GM19438 (cell line): ENCODE results near the gene PRPH.
"Not testable (repeated sequence)": the region's sequence is repeated elsewhere in the genome, so short reads cannot be mapped to it uniquely, and the experiment has no call there.

ENCODE experiments used
- ATAC-seq: cut with Tn5 transposase; IDR thresholded peaks from one replicate; pipeline ENCODE4 v1.9.1; 2021; ENCODE audit warnings: low read depth; ENCODE audit not compliant: unreplicated experiment

Gene PRPH

GRCh38 chr12:49331380-49332222, 36.7 kb downstream of the PRPH start:
- ATAC-seq: no peak

- ATAC-seq: no peak
These were observed 37.5 kb downstream of the PRPH start for GRCh38 chr12:49332441-49332861.

- no peak for ATAC-seq
These were observed 38.0 kb downstream of the PRPH start for GRCh38 chr12:49332891-49333371.

- ATAC-seq: not testable (repeated sequence)
These were observed 38.8 kb downstream of the PRPH start for GRCh38 chr12:49333778-49334177.

DNA sequence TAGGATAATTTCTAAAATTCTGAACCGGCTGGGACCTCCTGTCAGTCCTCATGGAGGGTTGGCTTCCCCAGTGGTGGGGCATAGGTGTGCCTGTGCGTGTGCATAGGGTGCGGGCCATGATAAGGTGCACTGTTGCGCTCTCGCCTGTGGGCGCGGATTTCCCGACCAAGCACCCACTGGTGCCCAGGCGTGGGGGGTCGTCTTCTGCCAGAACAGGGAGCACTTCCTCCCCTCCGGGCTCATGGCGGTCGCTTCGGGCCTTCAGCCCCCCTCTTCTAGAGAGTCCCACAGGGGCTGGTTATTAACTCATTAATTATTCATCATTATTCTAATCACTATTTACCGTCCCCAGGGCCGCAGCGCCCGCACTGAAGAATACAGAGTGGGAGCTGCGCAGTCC, 39.3 kb downstream of the PRPH start:
- no peak for ATAC-seq

GRCh38 chr12:49334681-49335080, 39.7 kb downstream of the PRPH start:
- ATAC-seq: no peak

DNA sequence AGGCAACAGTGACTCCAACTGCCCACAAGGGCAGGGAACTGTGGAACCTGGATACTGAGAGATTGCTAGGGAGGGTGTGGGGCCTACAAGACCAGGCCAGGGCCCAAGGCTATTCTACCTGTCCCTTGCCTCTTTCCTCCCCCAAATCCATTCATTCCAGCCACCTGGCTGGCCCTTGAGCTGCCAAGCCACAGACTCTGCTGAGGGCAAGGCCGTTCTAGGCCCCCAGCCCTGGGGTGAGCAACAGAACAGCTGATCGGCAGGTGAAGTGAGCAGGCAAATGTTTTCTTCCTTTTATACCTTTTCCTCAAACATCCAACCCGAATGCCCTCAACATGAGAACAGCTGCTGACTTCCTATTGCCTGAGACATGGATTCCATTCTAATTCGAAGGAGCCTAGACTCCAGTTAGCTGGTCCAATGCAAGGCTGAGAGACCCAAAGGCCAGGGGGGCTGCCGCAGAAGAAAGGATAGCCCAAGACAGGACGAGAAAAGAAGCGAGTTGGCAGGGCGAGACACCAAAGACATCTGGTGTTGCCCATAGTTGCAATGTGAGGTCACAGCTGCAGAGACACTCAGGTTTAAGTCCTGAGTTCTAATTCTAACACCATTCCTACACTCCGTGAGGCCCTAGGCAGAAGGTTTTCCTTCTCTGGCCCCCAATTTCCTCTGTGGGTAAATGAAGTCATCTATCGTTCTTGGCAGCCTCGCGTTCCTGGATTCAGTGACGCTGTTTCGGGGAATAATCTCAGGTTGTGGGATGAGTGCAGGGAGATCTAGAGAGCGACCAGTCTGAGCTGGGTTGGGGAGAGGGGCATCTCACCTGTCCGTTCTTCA, 40.4 kb downstream of the PRPH start:
- ATAC-seq: no peak

DNA sequence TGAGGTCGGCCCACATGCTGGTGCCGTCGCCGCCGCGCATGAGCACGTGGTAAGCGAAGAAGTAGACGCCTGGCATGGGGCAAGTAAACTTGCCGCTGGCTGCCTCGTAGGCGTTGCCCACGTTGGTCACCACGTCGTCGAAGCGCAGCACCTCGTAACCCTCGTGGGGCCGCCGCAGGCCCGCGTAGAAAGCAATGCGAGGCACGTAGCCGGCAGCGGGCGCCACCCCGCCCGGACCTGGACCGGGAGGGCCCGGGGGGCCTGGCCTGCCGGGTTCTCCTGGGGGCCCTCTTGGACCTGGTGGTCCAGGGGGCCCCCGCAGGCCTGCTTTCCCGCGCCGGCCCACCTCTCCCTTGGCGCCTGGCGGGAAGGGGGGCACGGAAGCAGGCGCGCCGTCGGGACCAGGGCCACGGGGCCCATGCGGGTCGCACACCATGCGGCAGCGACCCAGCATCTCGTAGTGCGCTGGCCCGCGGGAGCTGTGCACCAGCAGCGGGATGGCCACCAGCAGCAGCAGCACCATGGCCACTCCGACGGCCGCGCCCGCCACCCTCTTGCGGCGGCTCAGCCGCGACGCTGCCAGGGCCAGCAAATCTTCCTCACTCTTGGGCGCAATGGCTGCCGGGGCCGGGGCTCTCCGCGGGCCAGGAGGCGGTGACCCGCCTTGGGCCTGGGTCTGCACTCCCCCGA, 41.2 kb downstream of the PRPH start:
- no peak for ATAC-seq

- no peak for ATAC-seq
These were observed 42.0 kb downstream of the PRPH start, which contains the start of gene C1QL4 for GRCh38 chr12:49336645-49337584. Gene C1QL4, minus strand, starts transcription at chr12:49337188. Its CDS starts 711 bp downstream, at chr12:49336477.

DNA sequence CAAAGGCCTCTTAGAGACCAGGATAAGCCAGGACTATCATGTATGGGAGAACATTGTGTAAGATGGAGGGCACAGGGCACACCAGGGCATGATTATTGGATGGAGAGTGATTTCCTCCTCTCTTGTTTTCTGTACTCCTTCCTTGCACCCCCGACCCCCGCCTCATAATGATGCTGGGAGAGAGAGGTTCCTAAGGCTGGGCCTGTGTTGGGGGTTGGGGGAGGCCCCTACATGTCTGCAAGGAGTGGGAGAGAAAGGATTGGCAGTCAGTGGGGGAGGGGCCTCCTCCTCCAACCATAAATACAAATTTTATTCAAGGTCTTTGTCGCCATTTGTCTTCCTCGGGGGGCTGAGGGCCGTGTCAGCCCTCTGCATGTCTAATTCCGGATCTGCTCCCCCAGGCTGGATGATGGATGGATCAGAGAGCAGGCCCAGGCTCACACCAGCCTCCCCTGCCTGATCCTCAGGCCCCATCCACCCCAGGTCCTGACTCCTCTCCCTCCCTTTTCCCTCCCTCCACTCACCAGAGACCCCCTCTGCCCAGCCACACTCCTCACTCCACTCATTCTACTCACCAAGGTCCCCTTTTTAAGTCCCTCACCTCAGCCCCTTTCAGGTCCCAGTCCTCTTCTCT, 44.0 kb downstream of the PRPH start:
- ATAC-seq: no peak

GRCh38 chr12:49339464-49339861, 44.5 kb downstream of the PRPH start:
- ATAC-seq: no peak

GRCh38 chr12:49340095-49340870, 45.3 kb downstream of the PRPH start:
- ATAC-seq: no peak

DNA sequence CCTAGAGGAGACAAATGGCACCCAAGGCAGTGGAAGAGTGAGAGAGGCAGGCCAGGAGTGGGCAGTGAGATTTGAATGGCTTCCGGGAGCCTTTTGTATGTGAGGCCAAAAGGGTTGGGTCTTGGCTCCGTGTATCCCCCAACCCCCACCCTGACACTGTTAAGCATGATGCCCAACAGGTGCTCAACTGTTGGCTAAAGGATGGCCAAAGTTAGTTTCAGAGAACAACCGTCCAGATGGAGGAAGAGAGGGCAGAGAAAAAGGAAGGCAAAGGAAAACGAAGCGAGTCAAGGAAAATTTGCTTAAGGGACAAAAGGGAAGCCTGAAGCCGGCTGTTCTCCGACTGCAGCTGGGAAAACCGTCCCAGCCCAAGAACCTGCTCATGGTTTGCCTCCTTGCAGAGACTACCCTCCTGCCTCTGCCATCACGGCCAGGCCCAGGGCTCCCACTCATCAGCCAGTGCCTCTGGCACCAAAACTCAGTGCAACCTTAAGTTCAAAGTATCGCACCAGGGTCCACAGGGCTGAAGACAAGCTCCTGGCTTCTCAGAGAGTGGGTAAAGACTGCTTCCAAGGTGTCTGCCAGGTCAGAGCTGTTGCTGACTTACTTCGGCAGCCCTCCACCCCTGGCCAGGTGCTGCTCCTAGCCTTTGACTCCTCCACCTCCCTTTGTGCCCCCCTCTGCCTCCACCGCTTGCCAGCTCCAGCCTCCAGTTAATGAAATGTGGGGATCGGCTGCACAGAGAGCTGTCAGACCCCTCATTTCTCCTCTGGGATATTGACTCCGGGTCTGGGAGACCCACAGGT, 46.2 kb downstream of the PRPH start:
- no peak for ATAC-seq

DNA sequence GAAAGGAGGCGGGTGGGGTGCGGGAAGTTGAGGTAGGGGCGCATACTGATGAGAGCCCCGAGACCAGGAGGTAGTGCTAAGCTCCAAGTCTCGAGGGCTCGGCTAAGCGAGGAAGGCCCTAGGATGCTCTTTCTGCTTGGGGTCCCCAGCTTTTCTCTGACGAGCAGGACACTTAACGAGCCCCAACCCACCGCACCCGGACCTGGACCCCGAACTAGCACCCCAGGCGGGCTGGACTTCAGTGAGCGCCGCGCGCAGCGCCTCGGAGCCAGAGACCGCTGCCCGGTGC, 46.8 kb downstream of the PRPH start:
- ATAC-seq: no peak

DNA sequence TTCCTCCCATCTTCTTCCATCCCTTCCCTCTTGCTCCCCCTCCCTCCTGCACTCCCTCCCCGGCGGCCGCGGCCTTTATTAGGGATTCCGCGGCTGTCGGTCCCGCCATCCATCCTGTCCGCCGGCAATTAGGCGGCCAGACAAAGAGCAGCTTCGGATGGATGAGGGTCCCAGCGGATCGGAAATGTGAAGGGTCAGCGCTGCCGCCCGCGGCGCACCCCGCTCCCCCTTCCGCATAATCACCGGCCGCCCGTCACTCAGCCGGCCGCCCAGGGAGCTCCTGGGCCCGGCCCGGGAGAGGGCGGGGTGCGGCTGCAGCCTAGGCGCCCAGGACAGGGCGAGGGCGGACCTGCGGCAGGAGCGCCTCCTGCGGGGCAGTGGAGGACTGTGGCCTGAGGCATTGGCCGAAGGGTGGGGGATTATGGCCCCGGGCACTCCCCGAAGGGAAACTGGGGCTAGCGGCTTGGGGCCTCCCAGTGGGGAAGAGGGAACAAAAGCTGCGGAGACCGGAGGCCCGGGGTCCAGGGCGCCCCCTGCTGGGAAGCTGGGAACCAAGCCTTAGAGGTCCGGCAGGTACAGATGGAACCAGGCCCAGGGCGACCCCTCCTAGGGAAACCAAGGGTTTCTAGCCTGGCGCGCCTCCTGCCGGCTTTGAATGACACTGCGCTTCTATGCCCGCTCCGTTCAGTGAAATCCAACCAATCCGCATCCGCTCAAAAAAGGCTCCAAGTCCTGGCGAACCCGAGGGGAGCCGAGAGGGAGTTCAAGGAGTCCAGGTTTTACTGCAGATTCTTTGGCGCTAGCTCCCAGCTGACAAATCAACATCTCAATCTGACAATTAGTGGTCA, 47.3 kb downstream of the PRPH start:
- peak; percentile 57 for ATAC-seq

DNA sequence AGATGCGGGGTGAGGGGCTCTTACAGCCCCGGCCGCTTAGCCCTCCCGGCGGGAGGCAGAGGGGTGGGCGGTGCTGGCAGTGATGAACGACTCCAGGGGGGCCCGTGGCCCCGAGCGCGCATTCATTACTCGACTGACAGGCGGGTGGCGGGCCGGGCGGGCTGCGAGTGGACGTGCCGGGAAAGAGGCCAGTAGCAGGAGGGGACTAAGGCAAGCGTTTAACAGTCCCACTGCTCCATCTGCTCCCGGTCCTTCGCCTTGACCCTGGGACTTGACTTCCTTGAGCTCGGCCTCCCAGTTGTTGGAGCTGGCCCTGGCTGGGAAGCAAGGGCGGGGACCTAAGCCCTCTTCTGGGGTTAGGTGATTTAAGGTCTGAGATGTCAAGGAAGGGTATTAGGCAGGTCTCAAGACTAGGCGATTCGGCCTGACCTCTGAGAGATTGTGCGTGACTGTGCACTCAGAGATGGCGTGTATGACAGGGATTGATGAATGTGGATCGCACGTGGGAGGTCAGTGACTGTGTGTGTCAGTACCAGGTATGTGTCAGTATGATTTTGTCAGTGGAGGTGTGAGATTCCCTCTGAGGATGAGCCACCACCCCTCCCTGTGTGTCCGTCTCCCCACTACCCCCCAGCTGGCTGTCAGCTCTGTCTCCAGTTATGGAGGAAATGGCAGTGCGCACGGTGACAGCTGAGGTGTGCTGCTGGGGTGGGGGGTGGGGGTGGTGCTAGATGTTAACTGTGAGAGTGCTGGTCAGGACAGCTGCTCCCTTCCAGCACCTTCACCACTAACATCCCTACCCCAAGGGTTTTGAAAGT, 48.2 kb downstream of the PRPH start:
- ATAC-seq: no peak
